NCI-H1105 treated with DMSO at 0.1 percent for 48 hours (cell line): Measurements from ENCODE around the gene C2CD2L.
"Not testable (repeated sequence)": the region's sequence is repeated elsewhere in the genome, so short reads cannot be mapped to it uniquely, and the experiment has no call there.

Experiments used
- DNase-seq: peaks from one replicate; lab custom pipeline; 2025; lab: John Stamatoyannopoulos, UW

Gene C2CD2L

DNA sequence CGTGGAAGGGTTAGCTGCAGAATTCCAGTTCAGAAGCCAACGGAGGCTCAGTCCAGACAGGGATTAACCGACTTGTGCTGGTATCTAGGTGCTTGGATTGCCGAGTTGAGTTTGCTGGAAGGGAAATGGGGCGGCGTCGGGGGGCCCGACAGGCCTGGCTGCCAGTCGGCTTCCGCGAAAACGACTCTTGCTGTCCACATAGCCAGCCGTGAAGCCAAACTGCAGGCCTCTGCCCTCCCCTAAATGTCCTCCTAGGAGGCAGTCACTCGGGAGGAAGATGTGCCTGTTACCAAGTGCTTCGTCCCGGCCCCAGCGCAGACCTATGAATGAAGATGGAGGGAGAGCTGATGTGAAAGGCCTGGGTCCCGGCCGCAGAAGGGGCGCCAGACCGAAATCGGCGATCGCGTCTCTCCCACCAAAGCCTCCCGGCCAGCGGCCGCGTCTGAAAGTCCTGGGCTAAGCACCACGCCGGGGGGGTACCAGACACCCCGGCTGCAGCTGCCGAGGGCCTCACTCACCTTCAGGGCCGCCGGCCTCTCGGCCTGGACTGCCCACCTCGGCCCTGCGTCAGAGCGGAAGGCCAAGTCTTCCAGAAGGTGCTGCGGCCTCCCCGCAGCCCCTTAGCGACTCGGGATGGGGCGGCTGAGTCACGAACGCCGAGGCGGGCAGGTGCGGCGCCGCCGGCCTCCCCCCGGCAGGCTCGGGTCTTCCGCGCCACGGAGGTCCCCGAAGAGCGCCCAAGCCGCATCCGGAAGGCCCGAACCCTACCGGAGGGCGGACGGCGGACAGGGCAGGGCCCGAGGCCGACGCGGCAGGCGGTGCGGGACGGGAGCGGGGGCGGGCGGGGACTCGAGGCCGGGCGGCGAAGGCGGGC, 13.0 kb upstream of the C2CD2L start:
- DNase-seq, result no peak

- no peak for DNase-seq
Observed at GRCh38 chr11:119094816-119095065, 12.4 kb upstream of the C2CD2L start.

- peak; percentile 100 for DNase-seq
Observed at GRCh38 chr11:119095066-119095880, 11.9 kb upstream of the C2CD2L start.

GRCh38 chr11:119099711-119100110, 7.4 kb upstream of the C2CD2L start:
- no peak for DNase-seq

DNA sequence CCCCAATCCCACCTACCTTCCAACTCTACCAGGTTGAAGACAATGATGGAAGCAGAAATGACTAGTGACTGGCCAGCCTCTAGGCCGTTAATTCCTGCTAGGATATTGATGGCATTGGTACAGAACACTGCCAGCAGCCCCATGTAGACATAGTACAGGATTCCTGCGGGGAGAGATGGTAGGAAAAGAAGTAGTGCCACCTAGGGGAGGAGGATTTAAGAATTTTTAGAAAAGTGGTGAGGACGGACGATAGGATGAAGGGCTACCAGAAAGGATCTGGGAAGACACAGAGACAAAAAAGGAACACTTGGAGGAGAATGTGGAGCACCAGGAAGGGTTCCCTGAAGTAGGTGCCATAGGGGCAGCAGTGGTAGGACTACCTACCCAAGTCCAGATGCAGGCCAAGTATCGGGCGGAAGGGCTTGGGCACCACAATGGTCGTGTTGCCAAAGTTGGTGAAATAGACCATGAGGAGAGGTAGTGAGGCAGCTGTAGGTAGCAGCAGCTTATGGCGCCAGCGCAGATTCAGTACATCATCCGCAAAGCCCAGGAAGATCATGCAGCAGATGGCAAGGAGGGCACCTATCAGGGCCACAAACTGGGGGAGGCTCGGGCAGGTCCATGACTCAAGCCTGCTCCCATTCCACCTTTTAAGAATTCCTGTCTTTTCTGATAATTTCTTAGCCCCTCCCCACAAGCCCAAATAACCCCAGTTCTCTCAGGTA, 6.7 kb upstream of the C2CD2L start:
- DNase-seq, result peak; percentile 48

- DNase-seq, result peak; percentile 23
Observed at GRCh38 chr11:119100994-119101758, 6.0 kb upstream of the C2CD2L start.

DNA sequence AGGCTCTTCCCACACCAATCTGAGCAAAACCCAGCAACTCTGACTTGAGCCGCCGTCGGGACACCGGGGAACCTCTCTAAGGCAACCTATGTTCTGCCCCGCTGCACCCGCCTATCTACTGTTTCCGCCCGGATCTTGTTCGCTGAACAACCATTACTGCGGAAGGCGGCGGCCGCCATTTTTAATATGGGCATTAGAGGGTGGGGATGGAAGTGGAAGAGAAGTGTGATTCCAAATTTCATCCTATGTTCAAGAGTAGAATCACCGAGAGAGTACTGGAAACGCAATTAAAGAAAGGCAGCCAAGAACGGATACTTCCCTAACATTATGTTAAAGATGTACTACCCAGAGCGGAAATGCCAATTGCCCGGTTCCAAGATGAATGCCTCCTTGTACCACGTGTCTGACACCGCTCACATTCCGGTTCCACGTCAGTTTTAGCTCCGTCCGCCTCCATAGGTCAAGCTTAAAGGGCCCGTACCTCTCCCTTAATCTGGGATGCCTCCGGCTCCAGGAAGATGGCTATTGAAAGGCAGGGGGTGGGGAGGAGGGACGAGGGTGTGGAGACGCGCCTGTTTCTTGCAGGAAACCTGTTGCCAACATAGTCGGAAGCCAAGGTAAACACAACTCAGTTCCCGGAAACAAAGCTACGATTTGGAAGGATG, 5.3 kb upstream of the C2CD2L start, which contains the start of gene DPAGT1:
DPAGT1 (minus strand) TSS at position 95 of the 665 bp plus-strand sequence. CDS start 198 bp downstream, outside the sequence.
- peak; percentile 99 for DNase-seq

GRCh38 chr11:119103161-119103664, 3.9 kb upstream of the C2CD2L start:
- not testable (repeated sequence) for DNase-seq

GRCh38 chr11:119103793-119104192, 3.4 kb upstream of the C2CD2L start:
- no peak for DNase-seq

GRCh38 chr11:119107538-119108145, 498 bp downstream of the C2CD2L start:
- DNase-seq, result no peak

- peak; percentile 71 for DNase-seq
Observed at GRCh38 chr11:119108146-119108856, 1.2 kb downstream of the C2CD2L start.

DNA sequence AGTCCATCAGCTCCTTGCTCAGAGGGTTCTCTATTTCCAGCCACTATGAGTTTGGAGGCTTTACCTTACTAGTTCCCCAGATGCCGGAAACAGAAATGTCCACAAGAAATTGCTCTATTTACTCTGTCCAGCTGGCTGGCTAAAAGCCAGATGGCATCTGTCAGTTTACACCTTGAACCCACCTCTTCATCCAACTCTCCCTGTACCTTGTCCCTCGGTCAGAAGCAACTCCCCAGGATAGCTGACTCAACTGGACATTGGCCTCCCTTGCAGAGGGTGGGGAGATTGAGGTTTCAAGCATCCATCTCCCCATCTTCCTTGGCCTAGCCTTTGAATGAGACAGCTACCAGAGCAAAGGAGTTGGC, 1.7 kb downstream of the C2CD2L start:
- DNase-seq, result no peak

- DNase-seq, result no peak
Observed at GRCh38 chr11:119109843-119110242, 2.7 kb downstream of the C2CD2L start.

DNA sequence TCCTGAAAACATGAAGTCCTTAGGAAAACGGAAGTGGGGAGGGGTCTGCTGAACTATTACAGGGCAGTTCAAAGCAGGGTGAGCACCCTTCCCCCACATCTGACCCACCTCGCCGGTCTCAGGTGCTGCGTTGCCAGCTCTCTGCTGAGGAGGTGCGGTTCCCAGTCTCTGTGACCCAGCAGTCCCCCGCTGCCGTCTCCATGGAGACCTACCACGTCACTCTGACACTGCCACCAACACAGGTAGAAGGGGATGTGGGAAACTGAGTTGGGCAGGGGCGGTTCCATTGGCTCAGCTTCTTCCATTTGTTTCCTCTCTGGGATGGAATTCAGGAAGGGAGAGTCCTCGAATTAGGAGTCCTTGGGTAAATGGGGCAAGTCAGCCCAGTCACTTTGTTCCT, 3.3 kb downstream of the C2CD2L start:
- no peak for DNase-seq

- DNase-seq, result no peak
Observed at GRCh38 chr11:119111361-119111925, 4.3 kb downstream of the C2CD2L start.

GRCh38 chr11:119112314-119113020, 5.3 kb downstream of the C2CD2L start:
- DNase-seq, result no peak

DNA sequence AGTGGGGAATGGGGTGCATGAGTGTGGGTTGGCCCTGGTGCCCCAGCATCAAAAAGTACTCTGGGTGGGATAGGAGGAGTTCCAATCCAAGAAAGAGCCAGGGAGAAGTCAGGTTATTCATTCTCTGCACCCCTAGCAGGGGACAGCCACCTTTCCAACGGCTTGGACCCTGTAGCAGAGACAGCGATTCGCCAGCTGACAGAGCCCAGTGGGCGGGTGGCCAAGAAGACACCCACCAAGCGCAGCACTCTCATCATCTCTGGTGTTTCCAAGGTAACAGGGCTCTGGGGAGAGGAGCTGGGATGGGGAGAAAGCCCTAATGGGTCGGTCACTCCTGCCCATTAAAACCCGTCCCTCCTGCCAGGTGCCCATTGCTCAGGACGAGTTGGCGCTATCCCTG, 6.6 kb downstream of the C2CD2L start:
- no peak for DNase-seq

- DNase-seq, result no peak
Observed at GRCh38 chr11:119114351-119114750, 7.2 kb downstream of the C2CD2L start.
